Liver (tissue), 9 donors: ENCODE results near the gene ZNF765. TPM values are rescaled to one million over a fixed set of nuclear protein-coding genes. Genes with fewer than 3 reads are reported as not detected.
"Not testable (repeated sequence)": the region's sequence is repeated elsewhere in the genome, so short reads cannot be mapped to it uniquely, and the experiment has no call there.

Experiments used
- DNase-seq: peaks from one replicate; pipeline ENCODE4 v3.0.0-alpha.2; 2017; ENCODE audit warnings: low spot score
- H3K27ac ChIP-seq, 2 donors: one replicate each; pipeline ENCODE4 v1.7.0; 2013; ENCODE audit warnings: inconsistent platforms in 2 of 2, low read length in 2 of 2, control low read depth in 1 of 2, low read depth in 1 of 2, mild to moderate bottlenecking in 1 of 2
- H3K27me3 ChIP-seq, 4 donors: one replicate each; pipeline versions ENCODE4 v1.6.1 to v1.7.0; 2013; ENCODE audit warnings: low read length in 3 of 4, inconsistent platforms in 1 of 4, mild to moderate bottlenecking in 1 of 4, moderate library complexity in 1 of 4; ENCODE audit not compliant: control insufficient read depth in 4 of 4, insufficient read depth in 4 of 4
- H3K36me3 ChIP-seq, 4 donors: one replicate each; pipeline versions ENCODE4 v1.6.1 to v1.7.0; 2013; ENCODE audit warnings: low read length in 3 of 4, mild to moderate bottlenecking in 3 of 4, low read depth in 1 of 4, moderate library complexity in 1 of 4; ENCODE audit not compliant: control insufficient read depth in 4 of 4, insufficient read depth in 3 of 4
- H3K4me1 ChIP-seq, 4 donors: one replicate each; pipeline versions ENCODE4 v1.6.1 to v1.7.0; 2013; ENCODE audit warnings: low read length in 3 of 4, mild to moderate bottlenecking in 3 of 4, moderate library complexity in 1 of 4; ENCODE audit not compliant: control insufficient read depth in 4 of 4, insufficient read depth in 4 of 4
- H3K4me3 ChIP-seq, 3 donors: one replicate each; pipeline versions ENCODE4 v1.6.1 to v1.7.0; 2013; ENCODE audit warnings: low read length in 3 of 3, control low read depth in 1 of 3, low read depth in 1 of 3, mild to moderate bottlenecking in 1 of 3
- H3K9ac ChIP-seq, 2 donors: one replicate each; pipeline ENCODE4 v1.7.0; 2013; ENCODE audit warnings: low read length in 2 of 2, mild to moderate bottlenecking in 2 of 2, moderate library complexity in 2 of 2, control low read depth in 1 of 2, low read depth in 1 of 2
- H3K9me3 ChIP-seq, 4 donors: one replicate each; pipeline versions ENCODE4 v1.6.1 to v1.7.0; 2013; ENCODE audit warnings: low read length in 3 of 4; ENCODE audit not compliant: control insufficient read depth in 4 of 4
- ATF3 ChIP-seq: IDR thresholded peaks from 2 replicates; pipeline ENCODE4 v1.6.1; 2016; ENCODE audit warnings: antibody characterized with exemption
- CTCF ChIP-seq: fragments of 150-350 bp; IDR thresholded peaks from 2 replicates; pipeline ENCODE4 v1.5.1; 2017; ENCODE audit warnings: improper control_type of control experiment, low read depth, low read length; ENCODE audit not compliant: missing input control
- EGR1 ChIP-seq, 2 donors: IDR thresholded peaks; 2 replicates each; pipeline ENCODE4 v1.6.1; 2016 to 2018; ENCODE audit warnings: antibody characterized with exemption in 2 of 2, low read depth in 2 of 2
- FOXA1 ChIP-seq: IDR thresholded peaks from 2 replicates; pipeline ENCODE4 v1.6.1; 2016; ENCODE audit warnings: antibody characterized with exemption
- HNF4G ChIP-seq: IDR thresholded peaks from 2 replicates; pipeline ENCODE4 v1.6.1; 2016; ENCODE audit warnings: antibody characterized with exemption
- JUND ChIP-seq, 2 donors: IDR thresholded peaks; 2 replicates each; pipeline ENCODE4 v1.6.1; 2016; ENCODE audit warnings: antibody characterized with exemption in 2 of 2
- NR2F2 ChIP-seq: IDR thresholded peaks from 2 replicates; pipeline ENCODE4 v1.6.1; 2016; ENCODE audit warnings: antibody characterized with exemption
- RAD21 ChIP-seq, 2 donors: IDR thresholded peaks; 2 replicates each; pipeline ENCODE4 v1.6.1; 2016; ENCODE audit warnings: antibody characterized with exemption in 2 of 2, mild to moderate bottlenecking in 2 of 2
- REST ChIP-seq: IDR thresholded peaks from 2 replicates; pipeline ENCODE4 v1.6.1; 2016; ENCODE audit warnings: antibody characterized with exemption, mild to moderate bottlenecking
- RXRA ChIP-seq, 2 donors: IDR thresholded peaks; 2 replicates each; pipeline ENCODE4 v1.6.1; 2017 to 2018; ENCODE audit warnings: antibody characterized with exemption in 2 of 2, mild to moderate bottlenecking in 1 of 2
- SP1 ChIP-seq: IDR thresholded peaks from 2 replicates; pipeline ENCODE4 v1.6.1; 2018; ENCODE audit warnings: antibody characterized with exemption, mild to moderate bottlenecking
- TAF1 ChIP-seq: conservative IDR thresholded peaks from 2 replicates; pipeline ENCODE4 v1.6.1; 2016; ENCODE audit warnings: antibody characterized with exemption, mild to moderate bottlenecking
- YY1 ChIP-seq: IDR thresholded peaks from 2 replicates; pipeline ENCODE4 v1.6.1; 2016; ENCODE audit warnings: antibody characterized with exemption, mild to moderate bottlenecking
- WGBS: extraction: QIAGEN DNeasy Blood & Tissue Kit; methylation state at CpG from one replicate; pipeline ENCODE4 v1.1.7; 2013; 5-methylcytosine and 5-hydroxymethylcytosine counted together
- polyA plus RNA-seq, 2 donors: library from polyadenylated mRNA; stranded (reverse) in 1 of 2; unstranded in 1 of 2; fragments of 200-250 nt in 1 of 2; fragments of >200 nt in 1 of 2; fragmentation: Nextera tagmentation in 1 of 2; extraction: Ambion mirVana in 1 of 2; gene quantifications; one replicate each; pipeline versions ENCODE4 v1.2.1 to v1.2.3, GENCODE V29; 2013 to 2015
- total RNA-seq, 2 donors: library from RNA; depleted of rRNA; stranded (reverse); fragments of >200 nt; gene quantifications; one replicate each; pipeline ENCODE4 v1.2.3, GENCODE V29; 2014
- donor health status: healthy.
- donor health status: healthy.
- donor health status: healthy.
- donor health status: healthy.
- donor health status: healthy.

Gene ZNF765
- total and polyA plus RNA-seq, 4 donors, result 1.3 to 8.5 (median 5.2) TPM

- Histone ChIP-seq H3K9ac (no peak overlapping the region), H3K27me3 (no peaks in the 10 kb centered on the region), H3K4me1 (no peaks in the 10 kb centered on the region), H3K9me3 (peaks cover 6 to 20% (median 8%) of the 10 kb centered on the region in 4 donors), H3K36me3 (peaks cover 0 to 3% (median 0%) of the 10 kb centered on the region in 4 donors), H3K4me3 (no peak overlapping the region), H3K27ac (no peak overlapping the region)
- DNase-seq, result no peak
- no peak for TF ChIP-seq FOXA1
- TF ChIP-seq REST, result no peak
- TF ChIP-seq YY1, result no peak
- no peak for TF ChIP-seq TAF1
- no peak for TF ChIP-seq NR2F2
- no peak for TF ChIP-seq HNF4G
- TF ChIP-seq ATF3, result no peak
- TF ChIP-seq EGR1 (IDR thresholded peaks at IDR 0.05; ENCODE audit: low read depth in 2 of 2), result no peak
- 78% methylated on average over 5 of the region's 5 CpGs for WGBS
Observed at GRCh38 chr19:53422551-53422950, 27.6 kb downstream of the ZNF765 start.

- H3K27ac ChIP-seq, DNase-seq, H3K4me3 ChIP-seq, H3K9ac ChIP-seq, H3K4me1 ChIP-seq, H3K36me3 ChIP-seq, H3K27me3 ChIP-seq: not testable (repeated sequence)
- peaks cover 6 to 16% (median 7%) of the 10 kb centered on the region in 4 donors for H3K9me3 ChIP-seq
- 34% methylated on average over 11 of the region's 13 CpGs for WGBS
Observed at GRCh38 chr19:53423074-53423473, 28.1 kb downstream of the ZNF765 start.

- not testable (repeated sequence) for H3K27me3 ChIP-seq, H3K9ac ChIP-seq, H3K27ac ChIP-seq, H3K4me1 ChIP-seq, DNase-seq, H3K36me3 ChIP-seq
- peak overlapping the region in 1 of 3 donors; percentile 11 for H3K4me3 ChIP-seq
- H3K9me3 ChIP-seq, result peaks cover 4 to 13% (median 5%) of the 10 kb centered on the region in 4 donors
- 47% methylated on average over 8 of the region's 8 CpGs for WGBS
Observed at GRCh38 chr19:53423680-53424079, 28.7 kb downstream of the ZNF765 start.

GRCh38 chr19:53424968-53425597, 30.1 kb downstream of the ZNF765 start:
- H3K27me3 ChIP-seq, result no peaks in the 10 kb centered on the region
- peak overlapping the region in 1 of 2 donors; percentile 12 for H3K27ac ChIP-seq
- no peak overlapping the region for H3K9ac ChIP-seq
- peak overlapping the region in 2 of 3 donors; percentile 1 to 2 for H3K4me3 ChIP-seq
- DNase-seq, result peak; percentile 73
- TF ChIP-seq JUND (IDR thresholded peaks at IDR 0.05) (no peak), YY1 (no peak), RXRA (IDR thresholded peaks at IDR 0.05) (peak; percentile 73 to 81), EGR1 (IDR thresholded peaks at IDR 0.05; ENCODE audit: low read depth in 2 of 2) (no peak), RAD21 (IDR thresholded peaks at IDR 0.05) (peak; percentile 71 to 78), ATF3 (no peak), SP1 (peak; percentile 67), CTCF (peak; percentile 69), NR2F2 (peak; percentile 96)
- H3K36me3 ChIP-seq, result peaks cover 0 to 3% (median 0%) of the 10 kb centered on the region in 4 donors
- H3K9me3 ChIP-seq, result peaks cover 2 to 6% (median 4%) of the 10 kb centered on the region in 4 donors
- whole genome bisulfite sequencing, result 32% methylated on average over 9 of the region's 9 CpGs
- no peaks in the 10 kb centered on the region for H3K4me1 ChIP-seq
